Myocyte (in vitro differentiated cells): ENCODE results near the gene TMBIM1. TPM values are rescaled to one million over a fixed set of nuclear protein-coding genes. Genes with fewer than 3 reads are reported as not detected.

Experiments
- DNase-seq: peaks from one replicate; pipeline ENCODE4 v3.0.0-alpha.2; 2012; ENCODE audit warnings: low read depth
- total RNA-seq: library from RNA; depleted of rRNA; stranded (reverse); fragments of >200 nt; gene quantifications from 2 replicates; pipeline ENCODE4 v1.2.3, GENCODE V29; 2014

TMBIM1 gene
- total RNA-seq, 1 donor from 2014 or later, result 212 TPM

DNA sequence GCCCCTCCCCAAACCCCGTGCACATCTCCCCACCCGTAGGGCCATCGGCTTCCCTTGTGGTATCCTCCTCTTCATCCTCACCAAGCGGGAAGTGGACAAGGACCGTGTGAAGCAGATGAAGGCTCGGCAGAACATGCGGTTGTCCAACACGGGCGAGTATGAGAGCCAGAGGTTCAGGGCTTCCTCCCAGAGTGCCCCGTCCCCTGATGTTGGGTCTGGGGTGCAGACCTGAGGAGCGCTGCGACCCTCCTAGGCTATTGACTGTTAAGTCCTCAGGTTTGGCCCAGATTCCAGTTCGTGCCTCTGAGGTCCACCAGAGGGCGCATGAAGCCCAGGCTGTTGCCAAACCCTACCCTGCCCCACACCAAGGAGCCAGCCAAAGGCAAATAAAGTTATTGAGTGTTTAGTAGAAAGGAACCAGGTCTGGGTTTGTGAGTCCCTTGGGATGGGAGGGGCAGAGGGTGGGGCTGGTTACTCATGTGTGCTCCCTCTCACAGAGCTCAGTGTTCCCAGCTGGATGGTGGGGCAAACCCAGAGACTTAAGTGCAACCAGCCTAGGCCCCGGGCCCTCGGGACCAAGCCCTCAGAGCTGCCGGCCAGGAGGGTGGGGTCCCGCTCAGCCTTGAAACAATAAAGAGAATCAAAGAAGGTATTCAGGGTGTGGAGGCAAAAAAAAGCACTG is 19.6 kb downstream of the TMBIM1 start:
- DNase-seq, result peak; percentile 93

GRCh38 chr2:218271865-218272530 is 20.3 kb downstream of the TMBIM1 start:
- DNase-seq, result no peak

- peak; percentile 17 for DNase-seq
These were observed 20.9 kb downstream of the TMBIM1 start for GRCh38 chr2:218271487-218271797.

DNA sequence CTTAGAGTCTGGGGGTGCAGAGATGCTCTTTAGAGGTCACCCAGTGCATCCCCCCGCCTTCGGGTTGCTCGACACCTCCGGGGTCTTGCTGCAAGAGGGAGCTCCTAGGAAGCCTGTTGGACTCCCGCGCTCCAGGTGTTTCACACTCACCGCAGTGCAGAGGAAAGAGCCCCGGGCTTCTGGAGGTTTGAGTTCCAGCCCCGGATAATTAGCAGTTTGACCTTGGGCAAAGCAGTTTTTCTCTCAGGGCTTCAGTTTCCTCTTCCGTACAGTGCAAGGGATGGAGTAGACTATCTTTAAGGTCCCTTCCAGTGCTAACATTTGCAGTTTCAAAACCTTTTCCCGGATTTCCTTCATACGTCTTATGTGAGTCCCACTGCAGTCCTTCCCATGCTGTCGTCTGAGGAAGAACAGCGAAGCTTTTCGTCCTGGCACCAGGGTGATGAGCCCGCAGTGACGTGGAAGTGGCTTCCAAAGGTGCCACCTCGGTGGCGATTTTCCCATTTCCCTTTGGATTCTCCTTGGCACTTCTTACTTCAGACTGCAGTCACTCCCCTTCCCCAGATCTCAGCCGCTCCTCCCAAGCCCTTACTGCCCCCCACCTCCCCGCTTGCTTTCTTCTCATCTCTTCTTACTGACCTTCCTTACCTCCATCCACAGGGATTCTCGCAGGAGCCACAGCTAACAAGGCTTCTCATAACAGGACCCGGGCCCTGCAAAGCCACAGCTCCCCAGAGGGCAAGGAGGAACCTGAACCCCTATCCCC is 21.4 kb downstream of the TMBIM1 start:
- DNase-seq, result no peak

DNA sequence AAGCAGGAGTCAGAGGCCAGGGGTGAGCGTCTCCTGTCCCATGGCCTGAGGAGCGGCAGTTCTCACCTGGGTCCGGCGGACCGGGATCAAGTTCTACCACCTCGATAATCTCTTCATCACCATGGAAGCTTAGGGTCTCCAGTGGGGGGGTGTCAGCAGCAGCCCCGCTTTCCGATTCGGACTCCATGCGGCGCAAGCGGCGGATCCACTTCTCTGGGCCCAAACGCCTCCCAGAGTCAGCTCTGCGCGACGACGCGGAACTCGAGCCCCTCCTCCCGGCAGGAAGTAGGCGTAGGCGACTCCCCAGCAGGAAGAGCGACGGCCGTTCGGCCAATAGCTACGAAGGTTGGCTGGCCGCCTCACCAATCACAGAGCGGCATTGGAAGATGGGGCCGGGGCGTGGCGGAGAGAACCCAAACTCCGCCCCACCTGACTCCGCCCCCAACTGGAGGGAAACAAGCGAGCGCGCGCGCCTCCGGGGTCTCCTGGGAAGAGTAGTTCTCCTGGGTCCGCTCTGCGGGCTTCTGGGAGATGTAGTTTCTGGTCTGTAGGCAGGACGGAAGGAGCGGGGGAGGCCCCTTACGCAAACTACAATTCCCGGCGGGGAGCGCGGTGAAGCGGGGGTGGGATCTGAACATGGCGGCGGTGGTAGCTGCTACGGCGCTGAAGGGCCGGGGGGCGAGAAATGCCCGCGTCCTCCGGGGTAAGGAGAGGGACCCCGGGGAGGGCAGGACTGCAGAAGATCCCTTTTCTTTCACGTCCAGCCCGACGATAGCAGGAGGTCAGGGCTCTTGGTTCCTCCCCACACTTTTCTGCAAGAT is 22.2 kb downstream of the TMBIM1 start, which contains the start of the genes AAMP and PNKD:
Gene AAMP (minus strand): TSS at position 238 of the 821 bp plus-strand sequence. CDS start 51 bp downstream, at position 187.
Gene PNKD (plus strand): TSS at position 620 of the 821 bp plus-strand sequence. CDS start 17 bp downstream, at position 637.
- peak; percentile 100 for DNase-seq

- no peak for DNase-seq
These were observed 25.0 kb downstream of the TMBIM1 start for GRCh38 chr2:218267259-218267658.

DNA sequence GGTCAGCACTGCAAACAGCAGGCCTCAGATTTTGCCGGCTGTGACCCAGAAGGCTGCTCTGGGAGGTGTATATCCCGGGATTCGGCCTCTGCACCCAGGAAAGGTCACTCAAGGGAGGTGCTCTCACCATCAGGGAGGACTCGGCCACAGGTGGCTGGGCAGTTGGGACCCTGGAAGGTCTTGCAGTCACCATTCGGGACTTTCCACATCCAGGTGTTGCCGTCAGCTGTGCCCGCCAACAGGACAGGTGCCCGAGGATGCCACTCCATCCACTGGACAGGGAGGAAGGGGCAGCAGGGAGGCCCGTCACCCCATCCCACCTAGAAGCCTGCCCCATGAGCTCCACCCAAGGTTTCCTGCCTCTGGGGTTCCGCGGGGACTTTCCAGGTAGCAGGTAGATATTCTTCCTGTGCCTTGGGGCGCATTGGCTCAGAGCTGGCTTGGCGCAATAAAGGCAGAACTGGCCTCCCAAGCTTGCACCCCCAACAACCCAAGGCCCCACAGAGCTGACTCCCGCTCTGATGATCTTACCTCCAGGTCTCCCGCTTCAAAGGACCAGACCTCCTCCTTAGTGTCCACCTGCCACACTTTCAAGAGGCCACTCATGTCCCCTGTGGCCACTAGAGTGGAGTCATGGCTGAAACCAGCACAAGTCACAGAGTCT is 25.9 kb downstream of the TMBIM1 start:
- DNase-seq, result no peak

- DNase-seq, result no peak
These were observed 26.7 kb downstream of the TMBIM1 start for GRCh38 chr2:218265626-218266025.

- DNase-seq, result no peak
These were observed 27.3 kb downstream of the TMBIM1 start for GRCh38 chr2:218264773-218265561.

- DNase-seq, result no peak
These were observed 28.3 kb downstream of the TMBIM1 start for GRCh38 chr2:218263817-218264641.

DNA sequence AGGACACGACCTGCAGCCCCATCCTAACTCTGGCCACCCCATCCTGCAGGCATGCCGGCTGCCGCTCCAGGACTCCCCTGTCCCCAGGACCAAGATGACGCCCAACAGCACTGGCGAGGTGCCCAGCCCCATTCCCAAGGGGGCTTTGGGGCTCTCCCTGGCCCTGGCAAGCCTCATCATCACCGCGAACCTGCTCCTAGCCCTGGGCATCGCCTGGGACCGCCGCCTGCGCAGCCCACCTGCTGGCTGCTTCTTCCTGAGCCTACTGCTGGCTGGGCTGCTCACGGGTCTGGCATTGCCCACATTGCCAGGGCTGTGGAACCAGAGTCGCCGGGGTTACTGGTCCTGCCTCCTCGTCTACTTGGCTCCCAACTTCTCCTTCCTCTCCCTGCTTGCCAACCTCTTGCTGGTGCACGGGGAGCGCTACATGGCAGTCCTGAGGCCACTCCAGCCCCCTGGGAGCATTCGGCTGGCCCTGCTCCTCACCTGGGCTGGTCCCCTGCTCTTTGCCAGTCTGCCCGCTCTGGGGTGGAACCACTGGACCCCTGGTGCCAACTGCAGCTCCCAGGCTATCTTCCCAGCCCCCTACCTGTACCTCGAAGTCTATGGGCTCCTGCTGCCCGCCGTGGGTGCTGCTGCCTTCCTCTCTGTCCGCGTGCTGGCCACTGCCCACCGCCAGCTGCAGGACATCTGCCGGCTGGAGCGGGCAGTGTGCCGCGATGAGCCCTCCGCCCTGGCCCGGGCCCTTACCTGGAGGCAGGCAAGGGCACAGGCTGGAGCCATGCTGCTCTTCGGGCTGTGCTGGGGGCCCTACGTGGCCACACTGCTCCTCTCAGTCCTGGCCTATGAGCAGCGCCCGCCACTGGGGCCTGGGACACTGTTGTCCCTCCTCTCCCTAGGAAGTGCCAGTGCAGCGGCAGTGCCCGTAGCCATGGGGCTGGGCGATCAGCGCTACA is 29.4 kb downstream of the TMBIM1 start:
- no peak for DNase-seq

GRCh38 chr2:218262237-218262600 is 30.1 kb downstream of the TMBIM1 start:
- DNase-seq, result peak; percentile 40

DNA sequence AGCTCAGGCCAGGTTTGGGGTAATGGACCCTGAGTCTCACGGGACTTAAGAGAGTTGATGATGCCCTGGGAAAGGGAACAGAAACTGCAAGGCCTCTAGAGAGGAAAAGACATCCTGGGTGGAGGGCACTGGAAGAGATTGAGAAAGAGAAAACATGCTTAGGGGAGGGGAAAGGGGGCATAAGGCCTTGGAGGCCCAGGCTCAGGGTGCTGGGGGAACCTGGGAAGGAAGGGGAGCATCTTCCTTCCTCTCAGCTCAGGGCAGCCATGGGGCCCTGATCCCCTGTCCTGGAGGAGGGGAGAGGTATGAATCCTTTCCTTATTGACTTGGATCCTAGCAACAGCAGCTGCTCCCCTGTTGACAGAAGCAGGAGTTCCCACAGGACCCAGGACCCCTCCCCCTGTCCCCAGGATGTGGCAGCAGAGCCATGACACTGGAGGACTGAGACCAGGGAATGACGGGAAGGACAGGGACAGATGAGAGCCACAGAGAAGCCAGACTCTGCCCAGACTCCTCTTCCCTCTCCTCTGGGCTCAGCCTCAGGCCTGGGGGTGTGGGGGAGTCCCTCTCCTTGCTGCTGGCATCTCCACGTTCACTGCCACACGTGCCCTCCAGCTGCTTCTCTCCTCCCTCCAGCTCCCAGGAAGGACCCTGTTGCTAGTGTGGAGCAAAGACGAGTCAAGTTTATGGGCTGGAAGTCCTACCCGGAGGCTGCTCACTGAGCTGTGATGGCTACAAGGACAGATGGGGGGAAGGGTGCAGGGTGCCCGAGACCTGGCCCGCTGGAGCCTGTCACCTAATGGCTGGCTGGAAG is 30.7 kb downstream of the TMBIM1 start:
- DNase-seq, result peak; percentile 62

DNA sequence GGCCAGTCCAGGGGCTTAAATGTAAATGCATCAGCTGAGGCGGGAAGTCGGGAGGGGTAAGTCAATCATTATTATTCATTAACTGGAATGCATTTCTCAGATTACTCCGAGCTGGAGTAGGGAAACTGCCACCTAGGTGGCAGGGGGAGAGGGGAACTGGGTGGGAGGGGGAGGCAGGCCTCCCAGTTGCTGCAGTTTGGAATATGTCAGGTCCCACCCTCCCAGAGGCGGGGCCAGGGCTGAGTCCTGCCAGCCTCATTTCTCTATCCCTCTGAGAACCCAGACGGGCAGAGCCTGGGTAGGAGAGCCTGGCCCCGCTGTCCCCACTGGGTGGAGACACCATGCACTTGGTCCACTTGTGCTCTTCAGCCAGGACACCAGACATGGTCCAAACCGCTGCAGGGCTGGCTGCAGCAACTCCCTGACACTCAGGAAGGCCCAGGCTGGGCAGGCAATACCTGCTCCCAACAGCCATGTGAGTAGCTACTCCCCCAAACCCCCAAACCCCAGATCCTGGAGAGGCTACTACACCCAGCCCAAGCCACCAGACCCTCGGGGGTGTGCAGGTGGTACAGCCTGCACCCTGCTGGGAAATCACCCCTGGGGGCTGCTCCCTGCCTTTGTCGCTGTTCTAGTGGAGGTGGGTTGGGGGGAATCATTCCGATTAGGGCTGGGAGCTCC is 31.4 kb downstream of the TMBIM1 start, which contains the start of gene GPBAR1:
Gene GPBAR1 (plus strand): TSS at position 274 of the 681 bp plus-strand sequence. CDS start 1,710 bp downstream, outside the sequence.
- DNase-seq, result peak; percentile 35

GRCh38 chr2:218260166-218260565 is 32.1 kb downstream of the TMBIM1 start:
- no peak for DNase-seq
